Stimulated activated CD4-positive, alpha-beta T cell treated with anti-CD3 and anti-CD28 coated beads, TNF-alpha, amount 100 ng/mL, for 48 hours (primary cell): ENCODE results near the gene ZDHHC11B.
"Not testable (repeated sequence)": the region's sequence is repeated elsewhere in the genome, so short reads cannot be mapped to it uniquely, and the experiment has no call there.

Source experiments
- DNase-seq, 3 donors: peaks; one replicate each; pipeline ENCODE4 v3.0.0-alpha.2; 2020; ENCODE audit warnings: low read depth in 3 of 3

The ZDHHC11B gene

DNA sequence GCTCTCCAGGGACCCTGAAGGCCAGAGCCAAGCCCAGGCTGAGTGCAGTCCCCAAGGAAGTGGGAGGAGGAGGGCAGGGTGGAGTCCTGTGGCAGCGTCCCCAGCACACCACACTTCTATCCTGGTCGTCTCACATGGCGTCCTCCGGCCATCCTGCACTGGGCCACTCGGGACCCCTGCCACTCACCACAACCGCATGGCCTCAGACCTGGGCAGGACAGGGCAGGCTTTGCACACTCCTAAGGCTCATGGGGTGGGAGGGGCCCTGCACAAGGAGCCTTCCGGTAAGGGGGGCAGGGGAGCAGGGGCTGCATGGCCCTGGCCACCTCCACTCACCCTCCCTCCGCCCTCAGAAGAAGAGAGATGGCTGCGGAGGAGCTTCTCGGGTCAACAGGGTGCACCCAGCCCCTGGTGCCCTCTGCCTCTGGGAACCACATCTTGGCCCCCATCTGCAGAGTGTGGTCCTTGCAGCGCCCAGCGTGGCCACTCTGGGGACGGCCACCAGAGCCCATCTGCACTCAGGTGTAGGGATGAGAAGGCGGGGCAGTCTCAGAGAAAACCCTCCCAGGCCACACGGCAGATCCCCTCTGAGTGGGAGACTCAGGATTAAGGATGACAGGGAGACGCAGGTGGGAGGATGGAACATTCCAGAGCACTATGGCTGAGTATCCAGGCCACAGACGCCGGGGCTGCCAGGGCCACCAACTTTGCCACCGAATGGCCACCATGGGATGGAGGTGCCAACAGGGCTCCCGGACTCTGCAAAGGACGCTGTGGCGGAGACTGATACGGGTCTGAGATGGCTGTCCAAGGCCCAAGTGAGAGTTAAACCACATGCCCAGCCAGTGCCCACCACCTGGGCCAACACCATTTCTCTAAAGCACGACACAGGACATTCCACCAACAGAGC is 99.0 kb downstream of the ZDHHC11B start:
- DNase-seq, result no peak

DNA sequence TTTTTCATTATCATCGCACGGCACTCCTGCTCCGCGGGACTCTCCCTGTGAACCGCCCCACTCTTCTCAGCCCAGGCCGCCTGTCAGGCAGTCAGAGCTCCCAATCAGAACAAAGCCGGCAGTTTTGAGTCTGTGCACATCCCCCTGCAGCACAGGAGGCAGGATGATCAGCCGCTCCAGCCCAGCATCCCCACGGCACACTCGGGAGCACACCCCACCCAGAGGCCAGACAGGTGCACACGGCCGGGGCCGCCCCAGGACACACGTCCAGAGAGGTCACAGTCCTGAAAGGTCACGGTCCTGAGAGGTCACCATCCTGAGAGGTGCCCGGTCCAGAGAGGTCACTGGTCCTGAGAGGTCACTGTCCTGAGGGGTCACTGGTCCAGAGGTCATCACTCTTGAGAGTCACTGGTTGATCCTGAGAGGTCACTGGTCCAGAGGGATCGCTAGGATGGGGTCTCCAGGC is 99.7 kb downstream of the ZDHHC11B start:
- no peak for DNase-seq

DNA sequence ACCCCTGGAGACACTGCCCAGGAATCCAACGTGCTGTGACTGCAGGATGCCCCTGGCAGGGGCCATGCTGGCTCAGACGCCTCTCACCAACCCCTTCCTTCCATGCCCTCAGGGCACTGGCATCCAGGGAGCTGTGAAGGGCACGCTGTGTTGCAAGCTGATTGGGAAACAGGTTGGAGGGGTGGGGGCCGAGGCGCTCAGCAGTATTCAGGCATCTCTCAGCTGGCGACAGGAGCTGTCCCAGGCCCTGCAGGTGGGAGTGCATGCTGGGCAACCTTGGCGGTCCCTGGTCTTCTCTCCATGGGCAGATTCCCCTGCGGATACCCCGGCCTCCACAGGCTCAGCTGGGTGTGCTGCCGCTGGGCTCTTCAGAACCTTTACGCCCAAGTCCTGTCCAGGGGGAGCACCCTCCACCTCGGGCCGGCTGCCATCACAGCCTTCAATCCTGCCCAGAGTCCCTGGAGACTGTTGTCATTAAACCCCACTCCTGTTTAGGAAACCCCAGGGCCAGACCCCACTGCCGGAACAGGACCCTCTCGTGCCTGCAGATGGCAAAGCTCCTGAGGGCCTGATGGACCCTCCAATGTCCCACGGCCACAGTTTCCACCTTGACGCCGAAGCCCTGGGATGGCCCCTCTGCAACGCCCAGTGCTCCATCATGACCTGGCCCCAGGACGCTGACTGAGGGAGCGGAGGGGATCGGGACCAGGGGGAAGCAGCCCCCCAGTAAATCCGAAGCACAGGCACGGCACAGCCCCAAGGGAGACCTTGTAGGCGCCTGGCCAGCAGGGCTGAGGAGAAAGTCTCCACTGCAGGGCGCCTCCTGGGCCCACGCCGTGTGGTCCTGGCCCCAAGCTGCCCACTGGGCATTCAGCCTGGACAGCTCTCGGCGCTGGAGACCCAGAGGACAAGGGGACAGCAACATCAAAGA is 100.7 kb downstream of the ZDHHC11B start:
- DNase-seq, result no peak

DNA sequence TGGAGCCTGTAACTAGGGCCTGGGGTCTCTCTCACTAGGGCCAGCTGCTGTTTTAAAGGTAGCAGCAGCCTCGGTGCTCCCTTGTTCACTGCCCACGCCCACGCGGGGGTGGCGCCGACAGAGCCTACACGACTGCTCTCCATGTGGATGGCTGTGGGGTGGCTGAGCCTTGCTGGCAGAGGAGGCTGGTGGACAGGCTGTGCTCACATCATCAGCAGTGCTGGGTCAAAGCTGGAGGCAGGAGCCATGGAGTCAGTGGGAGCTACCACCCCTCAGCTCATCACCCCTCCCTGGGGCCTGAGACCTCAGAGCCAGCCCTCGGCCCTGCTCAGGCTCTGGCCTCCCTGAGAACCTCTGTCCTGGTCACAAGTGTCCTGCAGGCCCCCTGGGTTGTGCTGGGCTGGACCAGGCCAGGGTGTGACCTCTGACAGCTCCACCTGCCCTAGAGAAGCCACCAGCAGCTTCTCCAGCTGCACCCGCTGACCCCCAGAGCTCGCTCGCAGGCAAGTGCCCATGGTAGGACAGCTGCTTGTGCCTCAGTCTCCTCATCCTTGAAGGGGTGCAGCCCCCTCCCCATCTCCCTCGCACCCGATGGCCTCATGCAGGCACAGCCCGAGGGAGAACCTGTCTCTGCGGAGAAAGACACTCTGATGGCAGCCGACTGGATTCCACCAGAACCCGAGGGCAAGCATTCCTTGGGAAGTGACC is 101.7 kb downstream of the ZDHHC11B start:
- DNase-seq, result not testable (repeated sequence)

DNA sequence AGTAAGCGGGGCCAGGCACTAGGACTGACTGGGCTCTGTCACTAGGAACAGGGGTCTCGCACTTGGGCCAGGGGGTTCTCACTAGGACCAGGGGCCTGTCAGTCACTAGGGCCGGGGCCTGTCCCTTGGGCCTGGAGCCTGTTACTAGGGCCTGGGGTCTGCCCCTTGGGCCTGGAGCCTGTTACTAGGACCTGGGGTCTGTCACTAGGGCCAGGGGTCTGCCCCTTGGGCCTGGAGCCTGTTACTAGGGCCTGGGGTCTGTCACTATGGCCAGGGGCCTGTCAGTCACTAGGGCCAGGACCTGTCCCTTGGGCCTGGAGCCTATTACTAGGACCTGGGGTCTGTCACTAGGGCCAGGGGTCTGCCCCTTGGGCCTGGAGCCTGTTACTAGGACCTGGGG is 102.3 kb downstream of the ZDHHC11B start:
- DNase-seq, result not testable (repeated sequence)

DNA sequence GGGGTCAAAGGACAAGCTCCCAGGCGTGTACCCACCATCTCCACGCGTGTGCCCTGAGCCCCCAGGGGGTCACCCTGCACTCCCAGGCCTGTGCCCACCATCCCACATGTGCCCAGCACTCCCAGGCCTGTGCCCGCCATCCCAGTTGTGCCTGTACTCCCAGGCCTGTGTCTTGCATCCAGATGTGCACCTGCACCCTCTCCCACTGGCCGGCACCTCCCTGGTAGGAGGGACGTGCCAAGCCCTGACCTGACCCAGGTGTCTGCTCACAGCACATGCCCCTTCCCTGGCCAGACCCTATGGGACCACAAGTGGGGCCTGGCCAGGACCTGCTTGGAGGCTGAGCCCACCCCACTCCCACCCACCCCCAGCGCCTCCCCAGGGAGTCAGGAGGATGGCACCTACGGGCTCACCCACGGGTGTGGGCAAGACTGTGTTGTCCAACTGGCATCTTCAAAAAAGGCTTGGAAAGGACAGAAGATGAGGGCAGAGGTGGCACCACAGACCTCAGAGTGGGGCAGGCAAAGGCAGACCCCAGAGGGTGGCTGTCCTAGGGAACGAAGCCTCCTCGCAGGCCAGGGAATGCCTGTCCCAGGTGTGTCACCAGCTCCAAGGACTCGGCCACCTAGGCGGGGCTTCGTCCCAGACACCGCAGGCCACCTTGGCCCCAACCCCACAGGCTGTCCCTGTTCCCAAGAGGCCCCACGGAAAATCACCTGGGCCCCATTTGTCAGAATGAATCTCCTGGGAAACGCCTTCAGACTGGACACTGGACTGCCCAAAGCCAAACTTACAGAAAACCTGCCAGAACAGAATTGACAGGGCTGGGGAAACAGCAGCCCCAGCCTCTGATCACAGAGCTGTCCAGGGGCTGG is 103.0 kb downstream of the ZDHHC11B start:
- not testable (repeated sequence) for DNase-seq

DNA sequence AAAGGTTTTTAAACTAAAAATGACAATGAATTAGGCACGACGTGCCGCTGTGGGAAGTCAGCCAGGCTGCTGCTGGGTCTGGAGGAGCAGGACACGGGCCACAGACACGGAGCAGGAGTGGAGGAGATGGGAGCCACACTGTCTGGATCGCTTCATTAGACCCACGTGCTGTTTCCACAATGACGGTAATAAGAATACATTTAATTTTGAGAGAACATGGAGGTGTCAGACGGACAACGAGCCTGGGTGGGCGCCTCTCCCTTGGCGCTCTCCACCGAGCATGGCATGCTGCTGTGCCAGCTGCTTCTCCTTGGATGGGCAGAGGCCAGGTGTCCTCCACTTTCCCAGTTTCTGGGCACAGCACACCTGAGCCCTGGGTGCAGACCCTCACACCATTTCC is 103.7 kb downstream of the ZDHHC11B start:
- DNase-seq, result not testable (repeated sequence)

DNA sequence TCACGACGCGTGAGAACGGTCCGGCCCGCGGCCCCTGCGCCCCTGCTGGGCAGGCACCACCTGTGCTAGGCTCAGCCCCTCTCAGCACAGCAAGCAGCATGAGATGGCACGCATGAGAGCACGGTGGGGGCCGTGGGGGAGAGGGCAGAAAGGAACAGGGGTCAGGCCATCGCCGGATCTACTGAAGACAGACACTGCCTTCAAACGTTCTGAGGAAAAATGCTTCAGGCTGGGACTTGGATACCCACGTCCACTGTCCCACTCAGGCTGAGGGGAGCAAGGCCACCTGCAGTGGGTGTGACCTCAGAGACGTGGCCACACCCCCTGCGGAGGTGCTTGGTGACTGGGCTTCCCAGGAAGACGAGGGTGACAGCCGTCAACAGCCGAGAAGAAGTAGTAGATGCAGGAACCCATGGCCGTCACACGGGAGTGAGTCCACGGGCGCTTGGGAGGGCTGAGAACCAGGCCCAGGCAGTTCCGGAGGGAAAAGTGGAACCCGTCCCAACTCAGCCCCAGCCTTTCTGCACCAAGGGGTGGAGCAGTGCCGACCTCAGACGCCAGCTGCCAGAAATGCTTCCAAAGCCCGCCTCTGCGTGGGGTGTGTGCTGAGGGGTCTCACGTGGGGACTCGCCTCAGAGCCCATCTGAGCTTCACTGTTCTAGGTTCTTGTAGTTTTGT is 104.3 kb downstream of the ZDHHC11B start:
- DNase-seq, result not testable (repeated sequence)

DNA sequence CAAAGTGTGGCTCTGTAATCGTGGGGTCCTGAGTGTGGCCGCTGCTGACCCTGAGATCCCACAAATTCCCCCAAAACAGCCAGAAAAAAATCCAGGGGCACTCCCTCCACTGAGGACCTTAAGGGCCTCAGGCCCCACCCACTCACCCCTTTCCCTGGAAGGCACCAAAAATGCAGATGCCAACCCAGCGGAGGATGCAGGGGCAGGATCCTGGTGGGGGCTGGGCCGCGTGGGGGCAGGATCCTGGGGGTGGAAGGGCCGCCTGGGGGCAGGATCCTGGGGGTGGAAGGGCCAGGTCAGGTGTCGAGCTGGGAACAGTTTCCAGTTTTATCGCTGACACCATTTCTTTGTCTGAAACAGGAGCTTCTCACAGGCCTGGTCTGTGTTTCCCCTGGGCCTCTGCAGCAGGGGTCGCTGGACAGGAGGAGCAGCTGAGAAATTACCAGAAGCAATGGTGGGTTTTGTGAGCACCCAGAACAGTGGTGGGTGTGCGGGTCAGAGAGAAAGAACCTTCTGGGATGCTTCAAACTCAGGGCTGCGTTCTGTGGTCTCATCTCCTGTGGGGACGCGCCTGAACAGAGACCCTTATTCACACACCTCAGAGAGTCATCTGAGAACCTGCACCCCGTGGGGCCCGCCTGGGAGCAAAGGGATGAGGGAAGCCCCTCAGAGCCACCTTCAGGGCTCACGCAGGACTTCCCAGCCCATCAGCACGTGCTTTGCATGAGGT is 105.2 kb downstream of the ZDHHC11B start:
- DNase-seq, result not testable (repeated sequence)

DNA sequence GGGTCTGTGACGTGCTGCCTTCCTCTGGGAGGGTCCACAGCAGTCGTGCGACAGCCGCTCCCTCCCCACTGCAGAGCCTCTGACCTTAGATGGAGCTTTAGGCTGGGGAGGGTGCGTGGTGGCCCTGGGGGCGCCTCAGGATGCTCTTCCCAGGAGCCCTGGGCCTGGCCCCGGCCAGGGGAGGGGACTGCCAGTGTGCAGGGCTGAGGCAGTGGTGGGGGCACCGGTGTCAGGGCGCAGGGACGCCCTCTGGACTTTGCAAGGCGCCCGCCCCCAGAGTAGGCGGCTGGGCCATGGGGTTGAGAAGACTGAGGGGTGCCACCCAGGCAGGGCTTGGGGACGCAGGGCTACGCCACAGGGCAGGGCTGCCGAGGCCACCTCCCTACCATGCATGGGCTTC is 106.0 kb downstream of the ZDHHC11B start:
- not testable (repeated sequence) for DNase-seq

DNA sequence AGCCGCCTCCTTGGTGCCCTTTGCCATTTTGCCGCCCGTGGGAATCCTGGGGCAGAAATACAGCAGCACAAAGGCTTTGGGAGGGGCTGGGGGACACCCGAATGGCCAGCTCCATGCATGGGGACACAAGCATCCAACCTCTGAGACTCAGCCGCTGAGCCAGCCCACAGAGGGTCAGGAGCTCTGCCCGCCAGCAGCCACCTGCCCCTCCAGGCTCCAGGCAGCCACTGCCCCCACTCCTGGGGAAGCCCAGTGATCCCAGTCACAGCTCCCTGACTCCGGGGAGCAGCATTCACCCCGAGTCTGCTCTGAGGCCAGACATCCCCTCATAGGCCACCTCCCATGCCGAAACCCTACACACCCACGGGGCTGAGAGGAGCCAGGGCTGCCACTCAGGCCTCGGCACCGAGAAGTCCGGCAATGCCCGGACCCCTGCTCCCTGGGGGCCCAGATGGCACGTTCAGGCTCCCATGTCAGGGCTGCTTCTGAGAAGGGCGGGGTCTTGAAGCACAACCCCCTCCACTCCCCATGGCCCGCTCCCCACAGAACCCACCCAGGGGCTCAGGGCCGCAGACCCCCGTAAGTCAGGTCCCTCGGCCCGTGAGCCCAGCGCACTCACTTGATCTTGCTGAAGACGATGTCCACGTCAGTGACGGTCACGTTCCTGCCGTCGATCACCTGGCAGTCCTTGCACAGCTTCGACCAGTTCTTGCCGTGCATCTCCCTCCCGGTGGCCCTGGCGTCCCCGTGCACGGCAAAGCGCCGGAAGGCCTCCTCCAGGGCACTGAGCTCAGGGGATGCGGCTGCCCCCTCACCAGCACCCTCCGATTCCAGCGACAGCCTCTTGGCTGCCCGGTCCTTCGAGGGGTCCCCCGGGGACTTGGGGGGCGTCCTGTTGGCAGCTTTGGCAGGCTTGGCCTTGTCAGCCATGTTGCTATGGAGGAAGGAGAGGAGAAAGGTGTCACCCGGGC is 107.1 kb downstream of the ZDHHC11B start:
- no peak for DNase-seq

DNA sequence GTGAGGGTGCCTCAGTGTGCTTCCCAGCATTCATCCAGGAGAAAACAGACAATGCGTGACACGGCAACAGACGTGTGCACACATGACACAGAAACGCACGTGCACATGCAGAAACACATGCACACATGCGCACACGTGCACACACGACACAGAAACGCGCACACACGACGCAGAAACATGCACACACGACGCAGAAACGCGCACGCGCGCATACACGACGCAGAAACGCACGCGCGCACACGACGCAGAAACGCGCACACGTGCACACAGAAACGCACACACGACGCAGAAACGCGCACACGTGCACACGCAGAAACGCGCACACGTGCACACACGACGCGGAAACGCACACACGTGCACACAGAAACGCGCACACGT is 107.8 kb downstream of the ZDHHC11B start:
- DNase-seq, result no peak

DNA sequence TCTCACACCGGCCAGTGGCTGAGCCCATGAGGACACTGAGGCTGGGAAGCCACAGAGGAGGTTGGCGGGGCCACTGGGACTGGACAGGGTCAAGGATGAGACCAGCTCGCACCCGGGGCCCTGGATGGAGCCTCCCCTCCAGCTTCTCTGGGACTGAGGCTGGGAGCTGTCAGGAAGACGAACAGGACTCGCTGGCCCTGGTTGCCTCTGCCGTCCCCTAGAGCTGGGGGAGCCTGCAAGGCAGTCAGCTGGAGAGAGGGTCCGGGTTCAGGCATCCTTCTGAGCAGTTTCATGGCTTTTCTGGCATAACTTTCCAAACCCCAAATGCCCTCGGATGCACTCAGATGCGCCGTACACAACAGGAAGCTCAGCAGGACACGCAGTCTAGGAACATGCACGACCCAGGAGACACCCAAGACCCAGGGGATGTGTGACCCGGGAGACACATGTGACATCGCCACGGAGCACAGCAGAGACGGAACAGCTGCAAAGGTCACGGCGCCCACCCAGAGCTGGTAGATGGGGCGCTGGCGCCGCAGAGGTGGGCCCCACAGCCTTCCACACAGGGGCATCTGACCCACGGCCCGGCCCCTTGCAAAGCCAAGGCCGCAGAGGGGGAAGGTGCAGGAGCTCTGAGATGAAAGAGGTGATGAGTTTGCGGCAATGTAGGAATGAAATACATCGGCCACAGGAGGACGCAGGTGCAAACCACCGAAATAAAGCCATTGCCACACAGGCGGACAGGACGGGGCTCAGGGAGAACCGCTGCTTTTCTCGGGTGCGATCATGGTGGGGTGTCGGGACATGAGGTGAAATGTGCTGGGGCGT is 108.4 kb downstream of the ZDHHC11B start:
- no peak for DNase-seq

DNA sequence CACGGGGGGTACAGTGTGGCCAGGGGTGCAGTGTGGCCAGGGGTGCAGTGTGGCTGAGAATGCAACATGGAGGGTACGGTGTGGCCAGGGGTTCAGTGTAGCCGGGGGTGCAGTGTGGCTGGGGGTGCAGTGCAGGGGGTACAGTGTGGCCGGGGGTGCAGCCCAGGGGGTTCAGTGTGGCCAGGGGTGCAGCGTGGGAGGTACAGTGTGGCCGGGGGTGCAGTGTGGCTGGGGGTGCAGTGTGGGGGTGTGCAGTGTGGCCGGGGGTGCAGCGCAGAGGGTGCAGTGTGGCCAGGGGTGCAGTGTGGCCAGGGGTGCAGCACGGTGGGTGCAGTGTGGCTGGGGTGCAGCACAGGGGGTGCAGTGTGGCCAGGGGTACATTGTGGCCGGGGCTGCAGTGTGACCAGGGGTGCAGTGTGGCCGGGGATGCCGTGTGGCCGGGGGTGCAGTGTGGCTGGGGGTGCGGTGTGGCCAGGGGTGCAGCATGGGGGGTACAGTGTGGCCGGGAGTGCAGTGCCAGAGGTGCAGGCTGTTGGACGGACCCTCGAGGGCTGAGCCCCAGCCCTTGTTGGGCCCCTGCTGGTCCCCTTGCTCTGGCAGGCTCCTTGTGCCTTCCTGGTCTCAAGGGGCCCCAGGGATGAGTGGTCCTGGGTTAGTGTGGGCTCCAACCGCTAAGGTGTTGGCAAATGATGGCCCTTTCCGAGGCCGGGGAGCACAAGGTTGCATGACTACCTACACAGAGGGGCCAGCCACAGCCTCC is 109.2 kb downstream of the ZDHHC11B start:
- DNase-seq, result no peak

DNA sequence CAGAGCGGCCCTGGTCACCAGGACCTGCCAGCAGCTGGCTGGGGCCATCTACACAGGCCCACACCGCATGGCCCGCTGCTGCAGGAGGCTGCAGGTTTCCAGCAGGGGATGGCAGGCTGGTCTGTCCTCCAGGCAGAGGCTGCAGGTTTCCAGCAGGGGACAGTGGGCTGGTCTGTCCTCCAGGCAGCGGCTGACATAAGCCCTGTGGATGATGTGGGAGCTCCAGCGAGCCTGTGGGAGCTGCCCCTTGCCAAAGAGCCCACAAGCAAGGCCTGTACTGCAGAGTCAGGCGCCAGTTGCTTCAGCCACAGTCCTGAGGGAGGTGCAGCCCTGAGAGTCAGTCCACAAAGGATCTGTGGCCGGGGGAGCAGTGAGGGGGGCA is 109.9 kb downstream of the ZDHHC11B start:
- no peak for DNase-seq

DNA sequence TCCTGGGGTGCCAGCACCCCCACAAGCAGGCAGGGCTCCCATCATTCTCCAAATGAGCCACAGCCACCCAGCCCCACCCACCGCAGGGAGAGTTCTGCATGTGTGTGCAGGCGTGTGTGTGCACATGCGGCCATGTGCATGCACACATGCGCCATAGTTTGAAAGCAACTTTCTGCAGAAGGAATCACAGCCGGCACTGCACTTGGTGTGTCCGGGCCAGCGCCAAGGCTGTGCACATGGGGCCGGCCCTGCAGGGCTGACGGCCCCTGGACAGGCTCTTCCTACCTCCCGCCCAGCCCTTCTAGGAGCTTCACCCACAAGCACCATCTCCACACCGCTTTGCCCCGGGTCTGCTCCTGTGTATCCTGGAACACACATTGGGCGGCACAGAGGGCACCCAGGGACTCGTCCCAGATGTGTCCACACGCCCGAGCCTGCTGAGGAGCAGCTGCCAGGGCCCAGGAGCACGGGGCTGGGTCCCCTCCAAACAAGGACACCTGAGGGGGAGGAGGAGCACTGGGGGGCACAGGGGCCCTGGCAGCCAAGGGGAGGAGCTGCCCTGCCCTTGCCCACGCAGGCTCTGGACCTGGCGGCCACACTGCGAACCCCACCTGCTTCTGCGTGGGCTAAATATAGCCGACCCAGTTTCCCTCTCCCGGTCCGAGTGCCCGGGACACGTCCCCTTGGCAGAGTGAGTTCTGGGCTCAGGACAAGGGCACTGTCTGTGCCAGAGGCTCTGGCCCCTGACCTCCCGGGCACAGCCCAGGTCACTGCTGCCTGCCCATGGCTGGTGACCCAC is 110.5 kb downstream of the ZDHHC11B start:
- no peak for DNase-seq
